Measurements from ENCODE around the gene C14orf119.

GRCh38 chr14:23137192-23137812 is 42.0 kb downstream of the C14orf119 start:
- TF ChIP-seq CTCF (IDR thresholded peaks at IDR 0.05; ENCODE audit: low read depth, low read length, poor library complexity, severe bottlenecking) (no peak), EZH2phosphoT487 (IDR thresholded peaks at IDR 0.05; ENCODE audit: borderline replicate concordance, low read length) (no peak)
